PC-3 (cell line): ENCODE results near the gene TNNI3.

Experiments used
- CTCF ChIP-seq: fragments of 300-600 bp; sonication (generic); conservative IDR thresholded peaks from 2 replicates; pipeline ENCODE4 v1.5.1; 2017; ENCODE audit warnings: antibody characterized with exemption, low read depth, mild to moderate bottlenecking, low read length
- EZH2 ChIP-seq: fragments of 300-600 bp; sonication (generic); IDR thresholded peaks from one replicate; pipeline ENCODE4 v1.6.1; 2017; ENCODE audit warnings: antibody characterized with exemption, mild to moderate bottlenecking, low read length; ENCODE audit not compliant: unreplicated experiment

- TF ChIP-seq CTCF (no peak), EZH2 (no peak)
Measured at GRCh38 chr19:55199620-55200204, 42.2 kb upstream of the TNNI3 start.
